Stimulated activated CD8-positive, alpha-beta memory T cell treated with anti-CD3 and anti-CD28 coated beads, Interleukin-15, amount 100 ng/mL, for 24 hours (primary cell): ENCODE data around the gene SHC3.

Experiments used
- DNase-seq: peaks from one replicate; pipeline ENCODE4 v3.0.0-alpha.2; 2020; ENCODE audit warnings: low read depth

The SHC3 gene

GRCh38 chr9:88983865-88984542 lies 194.6 kb downstream of the SHC3 start:
- DNase-seq, result no peak

DNA sequence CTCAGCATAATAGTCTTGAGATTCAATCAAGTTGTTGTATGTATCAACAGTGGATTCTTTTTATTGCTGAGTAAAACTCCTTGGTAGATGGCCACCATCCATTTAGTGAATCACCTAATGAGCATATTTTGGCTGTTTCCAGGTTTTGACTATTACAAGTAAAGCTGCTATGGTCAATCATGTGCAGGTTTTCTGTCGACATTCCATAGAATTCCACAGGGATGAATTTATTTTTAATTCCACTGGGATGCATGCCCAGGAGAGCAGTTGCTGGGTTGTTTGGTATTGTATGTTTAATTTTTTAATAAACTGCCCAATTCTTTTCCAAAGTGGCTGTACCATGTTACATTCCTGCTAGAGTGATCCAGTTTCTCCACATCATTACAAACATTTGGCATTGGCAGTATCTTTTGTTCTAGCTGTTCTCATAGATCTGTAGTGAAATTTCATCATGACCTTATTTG lies 197.8 kb downstream of the SHC3 start:
- no peak for DNase-seq

GRCh38 chr9:88979791-88980190 lies 198.8 kb downstream of the SHC3 start:
- no peak for DNase-seq

- DNase-seq, result no peak
Measured at GRCh38 chr9:88979021-88979420, 199.6 kb downstream of the SHC3 start.

DNA sequence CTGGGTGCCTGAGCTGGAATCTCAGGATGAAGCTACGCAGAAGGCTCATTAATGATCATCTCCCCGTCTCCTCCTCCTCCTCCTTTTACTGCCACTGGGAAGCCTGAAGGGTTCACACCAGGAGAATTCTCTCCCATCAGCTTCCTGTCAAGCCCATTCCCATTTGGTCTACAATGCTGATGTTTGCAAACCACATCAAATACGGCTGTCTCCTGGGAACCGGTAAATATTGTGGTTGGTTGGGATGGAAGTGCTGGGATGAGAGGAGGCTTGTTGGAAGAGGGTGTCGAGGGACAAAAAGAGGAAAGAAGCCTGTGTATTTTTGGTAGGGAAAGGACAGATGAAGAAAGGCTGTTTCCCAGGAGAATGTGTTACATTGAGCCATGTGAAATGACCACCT lies 200.6 kb downstream of the SHC3 start:
- no peak for DNase-seq

GRCh38 chr9:88976890-88977257 lies 201.7 kb downstream of the SHC3 start:
- no peak for DNase-seq

DNA sequence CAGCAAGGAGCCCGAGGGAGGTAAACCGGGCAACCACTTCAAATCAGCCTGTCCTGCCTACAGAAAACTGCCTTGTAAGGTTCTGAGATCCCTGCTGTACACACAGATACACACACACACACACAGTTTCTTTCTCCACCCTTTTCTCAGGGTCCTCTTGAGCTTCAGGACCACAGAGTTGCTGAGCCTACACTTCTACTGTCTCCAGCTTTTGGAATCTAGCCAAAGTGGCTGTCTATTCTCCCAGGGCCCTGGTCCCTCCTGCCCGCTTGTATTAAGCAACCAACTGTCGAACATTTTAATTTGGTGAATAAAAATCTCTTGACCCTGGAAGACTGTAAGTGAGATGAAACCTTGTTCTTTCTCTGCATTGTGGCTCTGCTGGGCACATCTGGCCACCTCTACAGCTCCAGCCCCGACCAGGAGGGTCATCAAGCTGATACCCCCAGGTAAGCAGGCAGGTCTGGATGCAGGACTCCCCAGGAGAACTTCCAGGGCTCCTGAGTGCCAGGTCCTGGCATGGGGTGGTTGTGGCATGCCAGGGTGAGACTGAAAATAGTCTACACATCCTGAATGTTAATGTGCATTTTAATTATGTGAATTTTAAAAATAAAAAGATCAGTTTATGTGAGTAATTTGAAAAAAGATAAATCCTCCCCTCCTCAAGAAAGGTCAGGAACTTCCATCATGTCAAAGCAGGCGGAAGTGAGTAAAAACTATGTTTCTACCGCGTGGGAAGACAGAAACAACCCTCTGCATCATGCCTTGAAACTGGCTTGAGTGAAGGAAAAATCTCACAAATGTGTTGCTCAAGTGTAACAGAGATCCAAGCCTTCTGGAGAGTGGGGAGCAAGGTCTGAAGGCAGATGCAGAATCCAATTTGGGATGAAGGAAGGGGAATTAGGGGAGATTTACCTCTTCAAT lies 202.4 kb downstream of the SHC3 start:
- no peak for DNase-seq

DNA sequence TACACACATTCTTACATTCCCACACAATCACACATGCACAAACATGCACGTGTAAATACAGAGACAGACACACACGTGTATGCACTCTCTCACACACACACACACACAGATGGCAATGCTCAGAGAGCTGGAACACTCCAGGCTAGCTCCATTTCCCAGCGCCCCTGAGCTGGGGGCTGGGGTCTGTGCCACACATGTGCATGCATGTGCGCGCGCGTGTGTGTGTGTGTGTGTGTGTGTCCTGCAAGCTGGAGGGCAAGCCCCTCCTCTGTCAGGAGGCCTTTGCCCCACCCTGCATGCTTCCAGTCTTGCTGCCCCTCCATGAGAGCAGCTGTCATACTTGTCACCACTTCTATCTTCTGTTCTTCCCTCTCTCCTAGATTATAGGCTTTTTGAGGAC lies 204.0 kb downstream of the SHC3 start:
- no peak for DNase-seq

DNA sequence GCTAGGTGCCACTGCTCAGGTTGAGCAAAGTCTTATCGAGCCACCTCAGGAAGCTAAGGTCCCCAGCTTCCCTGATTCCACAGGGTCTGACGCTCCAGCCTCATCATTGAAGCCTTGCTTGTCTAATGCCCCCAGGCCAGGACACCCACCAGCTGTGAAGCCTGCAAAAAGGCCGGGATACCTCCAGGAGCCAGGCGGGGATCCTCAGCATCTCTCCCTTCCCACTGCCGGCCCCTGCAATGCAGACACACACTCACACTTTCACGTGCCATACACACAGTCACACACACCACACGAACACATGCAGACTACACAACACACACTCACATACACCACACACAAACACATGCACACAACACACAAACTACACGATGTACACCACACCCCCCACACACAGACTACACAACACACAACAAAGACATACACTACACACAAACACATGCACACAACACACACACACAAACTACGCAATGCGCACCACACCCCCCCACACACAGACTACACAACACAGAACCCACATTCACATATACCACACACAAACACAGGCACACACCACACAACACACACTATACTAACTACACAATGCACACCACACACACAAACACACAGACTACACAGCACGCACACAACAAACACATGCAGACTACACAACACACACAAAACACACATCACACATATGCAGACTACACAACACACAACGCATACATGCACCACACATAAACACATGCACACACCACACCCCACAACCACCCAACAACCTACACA lies 205.2 kb downstream of the SHC3 start:
- DNase-seq, result no peak

DNA sequence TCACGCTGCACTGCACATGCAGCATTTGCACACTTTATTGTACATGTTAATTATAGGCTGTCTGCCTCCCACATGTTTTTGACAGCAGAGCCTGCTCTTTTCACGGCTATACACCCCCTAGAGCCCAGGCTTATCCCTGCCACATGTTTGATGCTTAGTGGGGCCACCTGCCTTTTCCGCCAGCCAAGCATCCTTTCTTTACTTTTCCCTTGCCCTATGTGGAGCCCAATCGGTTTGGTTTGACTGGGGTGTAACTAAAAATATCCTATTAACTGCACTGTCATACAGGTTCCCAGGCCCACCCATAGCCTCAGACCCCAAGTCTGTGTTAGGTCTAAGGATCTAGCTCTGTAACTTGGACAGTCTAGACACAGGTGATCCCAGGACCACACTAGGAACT lies 206.2 kb downstream of the SHC3 start:
- no peak for DNase-seq

DNA sequence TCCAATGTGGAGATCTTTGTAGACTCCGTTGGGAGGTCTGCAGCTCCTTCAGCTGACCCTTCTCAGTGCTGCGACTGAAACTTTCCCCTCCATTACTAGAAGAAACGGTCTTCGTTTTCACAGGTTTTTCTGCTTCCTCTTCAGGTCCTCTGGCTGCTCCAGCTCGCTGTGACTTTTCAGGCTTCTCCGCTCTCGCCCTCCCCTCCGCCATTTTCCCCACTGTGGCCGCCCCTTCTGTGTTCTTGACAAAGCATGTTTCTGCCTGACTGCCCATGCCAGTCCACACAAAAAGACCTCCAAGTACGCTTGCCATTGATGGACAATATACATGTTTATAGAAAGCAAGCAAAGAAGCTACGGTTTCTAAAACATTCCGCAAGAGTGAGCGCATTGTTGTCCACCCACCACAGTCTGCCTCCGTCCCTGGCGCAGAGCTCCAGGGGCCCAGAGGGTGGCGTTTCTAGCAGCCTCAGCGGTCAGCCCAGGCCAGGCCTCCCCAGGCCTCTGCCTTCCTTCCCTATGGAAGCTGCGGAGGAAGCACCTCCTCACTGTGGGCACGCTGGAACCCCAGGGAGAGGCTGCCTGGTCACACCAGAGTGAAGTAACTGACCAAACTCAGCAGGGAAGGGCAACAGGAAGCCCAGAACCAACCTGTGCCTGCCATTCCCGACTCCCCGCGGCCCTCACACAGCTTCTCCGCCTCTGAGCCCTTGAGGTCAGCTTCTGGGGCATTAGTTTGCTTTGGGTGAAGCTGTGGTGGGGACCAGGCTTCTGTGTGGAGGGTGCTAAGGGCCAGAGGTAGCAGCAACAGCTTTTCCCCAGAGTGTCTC lies 207.3 kb downstream of the SHC3 start:
- no peak for DNase-seq

DNA sequence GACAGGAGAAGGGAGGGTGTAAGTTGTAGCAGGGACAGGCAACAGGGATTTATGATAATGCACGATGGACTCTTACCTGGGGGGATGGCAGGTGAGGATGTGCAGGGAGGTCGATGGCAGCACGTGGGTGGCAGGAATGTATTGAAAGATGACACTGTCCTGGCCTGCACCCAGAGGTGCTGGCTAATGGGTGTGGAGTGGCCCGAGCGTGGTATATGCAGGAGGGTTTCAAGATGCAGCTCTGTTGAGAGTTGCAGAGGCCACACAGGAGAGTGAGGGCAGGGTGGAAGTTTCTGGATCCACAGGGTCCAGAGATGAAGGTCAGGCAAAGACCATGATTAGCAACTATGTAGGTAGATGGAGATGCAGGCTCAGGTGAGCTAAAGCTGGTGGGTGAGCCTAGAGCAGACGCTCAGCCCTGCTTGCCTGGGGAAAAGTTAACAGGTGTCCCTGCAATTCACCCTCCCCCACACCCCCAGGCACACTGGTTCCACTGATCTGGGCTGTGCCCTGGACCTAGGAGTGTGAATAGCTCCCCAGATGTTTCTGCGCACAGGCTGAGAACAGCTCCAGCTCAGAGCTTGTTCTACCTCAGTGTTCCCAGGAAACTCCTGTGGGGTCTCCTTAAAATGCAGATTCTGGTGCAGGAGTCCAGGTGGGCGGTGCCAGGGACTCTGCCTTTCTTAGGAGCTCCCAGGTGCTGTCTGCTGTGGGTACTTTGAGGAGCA lies 208.8 kb downstream of the SHC3 start:
- DNase-seq, result no peak

DNA sequence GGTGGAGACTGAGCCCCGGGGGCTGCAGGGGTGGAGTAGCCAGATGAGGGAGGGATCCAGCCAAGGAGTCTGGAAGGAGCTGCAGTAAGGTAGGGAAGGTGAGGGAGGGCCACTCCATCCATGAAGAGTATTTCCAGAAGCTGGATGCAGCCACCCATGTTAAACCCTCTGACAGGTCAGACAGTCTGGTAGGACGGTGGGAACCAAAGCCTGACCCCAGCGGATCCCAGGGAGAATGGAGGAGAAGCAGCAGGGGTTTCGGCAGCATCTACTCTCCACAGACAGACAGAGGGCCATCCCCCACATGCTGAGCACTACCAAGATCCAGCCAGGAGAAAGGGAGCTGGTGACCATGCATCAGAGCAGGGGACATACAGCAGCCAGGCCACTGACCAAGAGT lies 209.8 kb downstream of the SHC3 start:
- no peak for DNase-seq

- no peak for DNase-seq
Measured at GRCh38 chr9:88966894-88967676, 211.5 kb downstream of the SHC3 start.

GRCh38 chr9:88965473-88965872 lies 213.1 kb downstream of the SHC3 start:
- no peak for DNase-seq

DNA sequence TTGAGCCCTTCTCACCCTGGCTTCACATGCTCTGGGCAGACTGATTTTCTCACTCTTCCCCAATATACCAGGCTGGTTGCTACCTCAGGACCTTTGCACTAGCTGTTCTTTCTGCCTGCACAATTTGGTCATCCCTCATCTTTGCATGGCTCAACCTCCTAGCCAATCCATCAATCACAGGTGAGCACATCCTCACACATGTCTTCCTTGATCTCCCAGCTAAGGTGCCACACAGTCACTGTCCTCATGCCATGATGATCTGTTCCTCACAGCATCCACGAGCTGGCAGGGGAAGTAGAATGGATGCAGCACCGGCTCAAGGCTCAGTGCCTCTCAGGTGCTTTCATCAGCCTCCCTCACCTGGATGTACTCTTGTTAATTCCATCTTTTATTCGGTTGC lies 218.0 kb downstream of the SHC3 start:
- DNase-seq, result no peak

GRCh38 chr9:88959727-88960469 lies 218.7 kb downstream of the SHC3 start:
- no peak for DNase-seq

DNA sequence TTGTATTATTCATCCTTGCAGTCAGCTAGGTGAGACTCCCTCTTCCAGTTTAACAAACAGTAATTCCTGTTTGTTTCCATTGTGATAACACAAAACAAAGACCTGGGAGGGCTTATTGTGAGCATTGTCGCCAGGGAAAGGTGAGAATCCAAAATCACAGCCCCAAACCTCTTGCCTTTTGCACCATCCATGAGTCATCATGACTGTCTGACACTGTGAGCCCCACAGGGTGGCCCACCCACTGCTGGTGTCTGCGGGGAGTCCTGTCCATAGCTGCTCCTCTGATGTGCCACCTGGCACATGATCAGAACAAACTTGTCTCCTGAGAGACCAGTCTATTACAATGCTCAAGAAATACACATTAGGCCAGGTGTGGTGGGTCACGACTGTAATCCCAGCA lies 221.1 kb downstream of the SHC3 start:
- no peak for DNase-seq
